ENCODE measurements around the gene RPEL1.

RPEL1 gene

GRCh38 chr10:103284170-103284569 lies 38.5 kb downstream of the RPEL1 start:
- no peak for DNase-seq (ENCODE audit: extremely low read depth, low read depth)

GRCh38 chr10:103287992-103288391 lies 42.3 kb downstream of the RPEL1 start:
- DNase-seq (ENCODE audit: extremely low read depth, low read depth) = no peak
- no peak for TF ChIP-seq CTCF (IDR thresholded peaks at IDR 0.05; ENCODE audit: low read depth, low read length)

More at GRCh38 chr10:103284170-103284569, 38.5 kb downstream of the RPEL1 start:
- no peak for TF ChIP-seq CTCF (IDR thresholded peaks at IDR 0.05; ENCODE audit: low read depth, low read length)

GRCh38 chr10:103291588-103291987 lies 45.9 kb downstream of the RPEL1 start:
- no peak for DNase-seq (ENCODE audit: extremely low read depth, low read depth)
- no peak for TF ChIP-seq CTCF (IDR thresholded peaks at IDR 0.05; ENCODE audit: low read depth, low read length)

GRCh38 chr10:103295374-103296015 lies 49.8 kb downstream of the RPEL1 start:
- no peak for DNase-seq (ENCODE audit: extremely low read depth, low read depth)
- TF ChIP-seq CTCF (IDR thresholded peaks at IDR 0.05; ENCODE audit: low read depth, low read length) = no peak

Data from AG09319 (cell line).